ENCODE data around the gene PRDM11.

Gene PRDM11

DNA sequence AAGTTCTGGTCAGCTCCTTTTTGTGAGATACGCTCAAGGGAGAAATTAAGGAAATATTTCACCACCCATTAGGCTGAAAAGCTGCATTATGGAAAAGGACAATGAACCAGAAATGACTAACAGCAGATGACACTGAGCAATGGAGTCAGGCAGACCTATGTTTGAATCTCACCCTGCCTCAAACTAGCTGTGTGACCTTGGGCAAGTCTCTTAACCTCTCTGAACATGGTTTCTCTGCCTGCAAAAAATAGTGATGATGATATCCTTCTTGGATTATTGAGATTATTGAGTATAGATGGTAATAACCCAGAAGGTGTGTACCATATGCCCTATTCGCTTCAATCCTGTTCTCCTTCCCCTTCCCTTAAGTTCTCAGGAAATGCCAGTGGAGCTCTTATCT is 2.9 kb upstream of the PRDM11 start:
- Histone ChIP-seq H3K4me1 (ENCODE audit: low read depth, poor library complexity, severe bottlenecking) (peaks cover 30% of the 10 kb centered on the region), H3K9ac (no peak overlapping the region), H3K79me2 (ENCODE audit: insufficient read depth, low read depth) (peaks cover 5% of the 10 kb centered on the region; the same call in 1 of the 2 replicates), H3K27me3 (ENCODE audit: insufficient read depth, low read depth) (no peaks in the 10 kb centered on the region), H3K4me3 (IDR thresholded peaks at IDR 0.05; ENCODE audit: insufficient read depth, low read depth, low read length) (no peak overlapping the region), H3K27ac (no peak overlapping the region), H2AFZ (ENCODE audit: low read depth) (no peak overlapping the region), H4K20me1 (ENCODE audit: insufficient read depth) (no peaks in the 10 kb centered on the region), H3K36me3 (ENCODE audit: insufficient read depth) (no peaks in the 10 kb centered on the region), H3K4me2 (no peak overlapping the region)
- TF ChIP-seq, protein P1, sequence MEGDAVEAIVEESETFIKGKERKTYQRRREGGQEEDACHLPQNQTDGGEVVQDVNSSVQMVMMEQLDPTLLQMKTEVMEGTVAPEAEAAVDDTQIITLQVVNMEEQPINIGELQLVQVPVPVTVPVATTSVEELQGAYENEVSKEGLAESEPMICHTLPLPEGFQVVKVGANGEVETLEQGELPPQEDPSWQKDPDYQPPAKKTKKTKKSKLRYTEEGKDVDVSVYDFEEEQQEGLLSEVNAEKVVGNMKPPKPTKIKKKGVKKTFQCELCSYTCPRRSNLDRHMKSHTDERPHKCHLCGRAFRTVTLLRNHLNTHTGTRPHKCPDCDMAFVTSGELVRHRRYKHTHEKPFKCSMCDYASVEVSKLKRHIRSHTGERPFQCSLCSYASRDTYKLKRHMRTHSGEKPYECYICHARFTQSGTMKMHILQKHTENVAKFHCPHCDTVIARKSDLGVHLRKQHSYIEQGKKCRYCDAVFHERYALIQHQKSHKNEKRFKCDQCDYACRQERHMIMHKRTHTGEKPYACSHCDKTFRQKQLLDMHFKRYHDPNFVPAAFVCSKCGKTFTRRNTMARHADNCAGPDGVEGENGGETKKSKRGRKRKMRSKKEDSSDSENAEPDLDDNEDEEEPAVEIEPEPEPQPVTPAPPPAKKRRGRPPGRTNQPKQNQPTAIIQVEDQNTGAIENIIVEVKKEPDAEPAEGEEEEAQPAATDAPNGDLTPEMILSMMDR (conservative IDR thresholded peaks at IDR 0.05; ENCODE audit: low read depth, low read length) = no peak

DNA sequence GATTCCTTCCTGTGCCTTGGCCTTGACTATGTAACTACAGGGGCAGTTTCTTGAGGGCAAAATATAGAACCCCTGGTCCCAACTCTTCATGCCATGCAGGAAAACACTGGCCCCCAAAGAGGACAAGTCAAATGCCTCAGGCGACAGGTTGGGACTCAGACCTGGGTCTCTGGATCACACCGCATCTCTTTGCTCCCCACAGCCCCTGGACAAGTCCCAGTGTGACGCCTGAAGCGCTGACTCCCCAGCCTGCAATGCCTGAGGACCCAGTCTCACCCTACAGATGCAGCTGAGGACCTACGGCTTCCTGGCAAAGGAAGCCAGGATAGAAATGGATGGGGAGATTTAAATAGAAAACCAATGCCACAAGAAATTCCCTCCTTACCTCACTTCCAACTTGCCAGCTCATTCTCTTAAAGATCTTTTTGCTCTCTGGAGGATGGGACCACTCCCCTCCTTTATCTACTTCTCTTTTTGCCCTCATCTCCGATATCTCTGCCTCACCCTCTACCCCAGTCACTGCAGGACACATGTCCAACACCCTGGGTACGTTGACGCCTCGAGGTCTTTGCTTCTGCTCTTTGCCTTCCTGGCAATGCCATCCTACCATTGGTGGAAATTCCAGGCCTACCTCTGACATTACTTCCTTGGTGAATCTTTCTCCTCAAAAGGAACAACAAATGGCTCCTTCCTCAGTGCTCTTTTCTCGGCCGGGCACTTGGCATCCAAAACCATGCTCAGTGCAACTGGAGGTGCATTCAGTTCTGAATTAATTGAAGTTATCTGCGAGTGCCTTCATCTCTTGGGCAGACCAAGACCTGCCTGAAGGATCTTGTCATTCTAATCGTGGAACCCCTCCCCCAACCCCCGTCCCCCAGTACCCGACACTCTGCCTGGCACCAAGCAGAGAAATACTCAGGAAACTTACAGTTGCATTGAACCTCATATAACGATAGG is 2.0 kb upstream of the PRDM11 start:
- no peaks in the 10 kb centered on the region for H3K36me3 ChIP-seq (ENCODE audit: insufficient read depth)
- no peaks in the 10 kb centered on the region for H3K27me3 ChIP-seq (ENCODE audit: insufficient read depth, low read depth)
- H3K4me3 ChIP-seq (IDR thresholded peaks at IDR 0.05; ENCODE audit: insufficient read depth, low read depth, low read length) = no peak overlapping the region
- H3K27ac ChIP-seq = no peak overlapping the region
- no peaks in the 10 kb centered on the region for H4K20me1 ChIP-seq (ENCODE audit: insufficient read depth)
- H3K4me2 ChIP-seq = no peak overlapping the region
- no peak overlapping the region for H3K9ac ChIP-seq
- H3K79me2 ChIP-seq (ENCODE audit: insufficient read depth, low read depth) = peaks cover 5% of the 10 kb centered on the region; the same call in 1 of the 2 replicates
- TF ChIP-seq, protein P1 (conservative IDR thresholded peaks at IDR 0.05; ENCODE audit: low read depth, low read length) = no peak
- H3K4me1 ChIP-seq (ENCODE audit: low read depth, poor library complexity, severe bottlenecking) = peaks cover 30% of the 10 kb centered on the region
- no peak overlapping the region for H2AFZ ChIP-seq (ENCODE audit: low read depth)

DNA sequence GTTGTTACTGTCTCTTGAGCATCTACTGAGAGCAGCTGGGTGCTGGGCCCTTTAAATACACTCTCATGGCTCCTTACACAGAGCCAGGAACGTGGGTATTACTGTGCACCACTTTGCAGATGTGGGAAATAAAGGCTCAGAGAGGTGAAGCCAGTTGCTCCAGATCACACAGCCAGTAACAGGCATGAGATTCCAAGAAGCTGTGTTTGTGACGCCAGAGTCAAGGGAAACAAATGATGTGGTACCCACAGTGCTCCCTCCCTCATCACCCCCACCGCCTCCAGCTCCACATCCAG is 1.4 kb upstream of the PRDM11 start:
- H3K4me1 ChIP-seq (ENCODE audit: low read depth, poor library complexity, severe bottlenecking) = peaks cover 28% of the 10 kb centered on the region
- no peaks in the 10 kb centered on the region for H3K36me3 ChIP-seq (ENCODE audit: insufficient read depth)
- H3K4me3 ChIP-seq (IDR thresholded peaks at IDR 0.05; ENCODE audit: insufficient read depth, low read depth, low read length) = no peak overlapping the region
- TF ChIP-seq, protein P1 (conservative IDR thresholded peaks at IDR 0.05; ENCODE audit: low read depth, low read length) = no peak
- H3K27me3 ChIP-seq (ENCODE audit: insufficient read depth, low read depth) = no peaks in the 10 kb centered on the region
- no peak overlapping the region for H3K4me2 ChIP-seq
- no peak overlapping the region for H3K9ac ChIP-seq
- no peak overlapping the region for H3K27ac ChIP-seq
- no peak overlapping the region for H2AFZ ChIP-seq (ENCODE audit: low read depth)
- no peaks in the 10 kb centered on the region for H4K20me1 ChIP-seq (ENCODE audit: insufficient read depth)
- peaks cover 5% of the 10 kb centered on the region; the same call in 1 of the 2 replicates for H3K79me2 ChIP-seq (ENCODE audit: insufficient read depth, low read depth)

DNA sequence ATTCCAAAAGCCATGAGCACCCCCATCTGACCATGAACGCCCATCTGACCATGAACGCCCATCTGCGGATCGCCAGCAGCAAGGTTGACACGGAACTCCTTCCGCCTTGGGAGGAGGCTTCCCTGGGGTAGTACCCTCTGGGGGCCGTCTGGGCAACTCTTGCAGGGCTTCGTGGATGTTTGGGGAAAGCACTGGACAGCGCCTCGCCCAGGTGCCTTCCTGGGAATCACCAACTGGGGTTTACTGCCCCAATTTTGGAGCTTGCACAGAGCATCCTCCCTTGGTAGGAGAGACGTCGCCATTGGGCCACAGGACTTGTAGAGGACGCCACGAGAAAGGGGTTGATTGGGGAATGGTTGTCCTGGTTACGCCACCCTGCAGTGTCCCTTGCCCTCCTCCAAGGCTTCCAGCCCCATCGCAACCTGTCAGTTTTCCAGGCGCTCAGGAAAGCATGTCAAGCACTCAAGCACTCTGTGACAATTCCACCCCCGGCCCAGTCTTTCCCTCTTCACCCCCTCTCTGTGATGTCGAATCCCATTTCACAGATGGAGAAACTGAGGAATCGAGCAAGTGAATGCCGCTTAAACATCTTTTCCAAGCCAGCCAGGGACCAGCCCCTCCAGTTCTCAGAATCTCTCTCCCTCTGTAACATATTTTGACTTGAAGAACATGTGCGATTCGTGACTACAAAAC is 914 bp upstream of the PRDM11 start:
- Histone ChIP-seq H3K4me3 (IDR thresholded peaks at IDR 0.05; ENCODE audit: insufficient read depth, low read depth, low read length) (no peak overlapping the region), H3K27me3 (ENCODE audit: insufficient read depth, low read depth) (no peaks in the 10 kb centered on the region), H3K79me2 (ENCODE audit: insufficient read depth, low read depth) (peaks cover 5% of the 10 kb centered on the region; the same call in 1 of the 2 replicates), H3K36me3 (ENCODE audit: insufficient read depth) (no peaks in the 10 kb centered on the region), H4K20me1 (ENCODE audit: insufficient read depth) (no peaks in the 10 kb centered on the region), H2AFZ (ENCODE audit: low read depth) (peak overlapping the region; percentile 75), H3K9ac (peak overlapping the region; percentile 97; the same call in 1 of the 2 replicates), H3K4me2 (peak overlapping the region; percentile 99), H3K4me1 (ENCODE audit: low read depth, poor library complexity, severe bottlenecking) (peaks cover 24% of the 10 kb centered on the region), H3K27ac (peak overlapping the region; percentile 91; the same call in 1 of the 2 replicates)
- TF ChIP-seq, protein P1 (conservative IDR thresholded peaks at IDR 0.05; ENCODE audit: low read depth, low read length) = no peak

Measured in KMS-11 (cell line).